Suprapubic skin (tissue), 3 donors: ENCODE results near the gene LYRM4.

ENCODE experiments used
- CTCF ChIP-seq, 2 donors: fragments of 200-600 bp in 1 of 2; fragments of 450-650 bp in 1 of 2; sonication (generic) in 1 of 2; IDR thresholded peaks; one replicate each; pipeline ENCODE4 v1.5.1; 2016 to 2019; ENCODE audit warnings: antibody characterized with exemption in 2 of 2, mild to moderate bottlenecking in 1 of 2, moderate library complexity in 1 of 2
- EP300 ChIP-seq: sonication (generic); formaldehyde crosslinking; IDR thresholded peaks from one replicate; pipeline ENCODE4 v1.6.1; 2017; ENCODE audit warnings: antibody characterized with exemption
- POLR2A ChIP-seq, 2 donors: fragments of 450-650 bp; IDR thresholded peaks; one replicate each; pipeline ENCODE4 v1.6.1; 2017; ENCODE audit warnings: antibody characterized with exemption in 2 of 2, mild to moderate bottlenecking in 2 of 2, moderate library complexity in 2 of 2

DNA sequence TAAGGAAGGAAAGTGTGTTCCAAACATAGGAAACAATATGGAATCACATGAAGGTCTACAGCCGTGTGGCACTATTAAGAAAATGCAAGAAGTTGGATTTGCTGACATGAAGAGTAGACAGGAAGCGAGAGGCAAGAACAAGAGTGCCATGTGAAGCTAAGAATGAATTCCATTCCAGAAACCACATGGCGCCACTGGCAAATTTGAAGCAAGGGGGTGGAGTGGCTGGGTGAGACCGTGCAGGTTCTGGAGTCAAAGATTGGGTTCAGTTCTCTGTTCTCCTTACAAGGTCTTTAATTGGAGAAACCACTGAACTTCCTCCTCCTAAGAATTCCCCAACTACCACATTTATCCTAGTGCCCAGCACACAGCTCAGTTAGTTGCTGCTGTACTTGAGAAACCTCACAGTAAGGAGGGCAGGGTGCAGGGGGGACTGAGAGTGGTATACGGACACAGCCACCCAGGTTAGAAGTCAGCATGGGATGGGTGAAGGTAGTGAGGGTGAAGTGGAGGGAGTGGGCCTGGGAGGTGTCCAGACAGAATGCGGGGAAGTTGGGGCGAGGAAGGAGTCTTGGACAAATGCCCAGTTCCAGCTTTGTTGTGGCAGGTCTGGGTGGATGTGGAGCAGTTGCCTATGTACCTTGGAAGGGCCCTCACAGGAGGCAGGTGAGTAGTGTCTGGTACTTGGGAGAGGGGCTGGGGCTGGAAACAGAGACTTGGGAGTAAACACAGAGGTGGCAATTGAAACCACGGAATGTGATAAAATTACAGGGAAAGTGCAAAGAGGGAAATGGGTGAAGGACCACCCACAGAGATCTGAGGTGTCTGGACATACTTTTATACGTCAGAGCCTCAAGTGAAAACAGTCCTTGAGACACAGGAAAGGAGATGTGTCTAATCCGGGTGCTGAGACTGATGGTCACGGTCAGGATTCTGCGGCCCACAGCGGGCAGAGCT, 14.3 kb downstream of the LYRM4 start:
- TF ChIP-seq CTCF (IDR thresholded peaks at IDR 0.05) = no peak
- no peak for TF ChIP-seq EP300
- TF ChIP-seq POLR2A (IDR thresholded peaks at IDR 0.05) = no peak
